Ovary (tissue), 3 donors: ENCODE data around the gene RPS6KL1.

Experiments
- EP300 ChIP-seq: sonication (generic); formaldehyde crosslinking; IDR thresholded peaks from one replicate; pipeline ENCODE4 v1.6.1; 2017; ENCODE audit warnings: antibody characterized with exemption
- TF ChIP-seq, protein P1 (sequence below), 3 donors: fragments of 450-650 bp in 2 of 3; fragments of 200-600 bp in 1 of 3; IDR thresholded peaks; one replicate each; pipeline versions ENCODE4 v1.5.1 to v1.8.0; 2016 to 2022; ENCODE audit warnings: antibody characterized with exemption in 3 of 3, mild to moderate bottlenecking in 1 of 3
- donor health status: DM: no; HTN: no; CAD: no.

DNA sequence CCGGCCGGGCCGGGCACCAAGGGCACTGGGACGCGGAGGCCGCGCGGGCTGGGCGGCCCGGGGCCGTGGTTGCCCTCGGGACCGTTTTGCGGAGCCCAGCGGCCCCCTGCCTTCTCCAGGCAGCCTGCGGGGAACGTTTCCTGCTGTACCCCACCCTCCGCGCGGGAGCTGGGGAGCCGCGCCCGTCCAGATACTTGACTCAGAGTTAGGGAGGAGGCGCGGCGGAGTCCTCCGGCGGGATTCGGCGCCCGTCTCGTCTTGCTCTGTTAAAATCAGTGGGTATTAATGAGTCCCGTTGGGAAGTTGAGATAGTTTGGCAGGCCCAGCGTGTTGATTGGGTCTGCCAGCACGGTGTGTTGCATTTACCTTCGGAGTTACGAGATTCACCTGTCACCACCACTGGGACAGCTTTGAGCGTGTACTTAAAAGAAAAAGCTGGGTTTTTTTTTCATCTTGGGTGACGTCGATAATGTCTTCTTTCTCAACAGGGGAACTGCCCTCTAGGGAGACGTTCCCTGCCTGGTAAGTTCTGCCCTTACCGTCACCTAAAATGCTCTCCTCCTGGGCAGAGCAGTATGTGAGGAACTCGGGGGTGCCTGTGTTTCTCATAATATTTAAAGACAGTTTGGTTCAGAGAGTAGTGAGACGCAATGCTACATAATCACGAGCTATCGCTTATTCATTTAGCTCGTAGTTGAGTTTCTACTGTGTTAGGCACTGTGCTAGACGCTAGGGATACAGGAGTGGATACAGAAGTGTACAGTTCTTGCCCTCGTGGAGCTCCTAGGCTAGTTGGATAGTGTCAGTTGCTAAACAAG, 40.7 kb downstream of the RPS6KL1 start:
- TF ChIP-seq, protein P1, sequence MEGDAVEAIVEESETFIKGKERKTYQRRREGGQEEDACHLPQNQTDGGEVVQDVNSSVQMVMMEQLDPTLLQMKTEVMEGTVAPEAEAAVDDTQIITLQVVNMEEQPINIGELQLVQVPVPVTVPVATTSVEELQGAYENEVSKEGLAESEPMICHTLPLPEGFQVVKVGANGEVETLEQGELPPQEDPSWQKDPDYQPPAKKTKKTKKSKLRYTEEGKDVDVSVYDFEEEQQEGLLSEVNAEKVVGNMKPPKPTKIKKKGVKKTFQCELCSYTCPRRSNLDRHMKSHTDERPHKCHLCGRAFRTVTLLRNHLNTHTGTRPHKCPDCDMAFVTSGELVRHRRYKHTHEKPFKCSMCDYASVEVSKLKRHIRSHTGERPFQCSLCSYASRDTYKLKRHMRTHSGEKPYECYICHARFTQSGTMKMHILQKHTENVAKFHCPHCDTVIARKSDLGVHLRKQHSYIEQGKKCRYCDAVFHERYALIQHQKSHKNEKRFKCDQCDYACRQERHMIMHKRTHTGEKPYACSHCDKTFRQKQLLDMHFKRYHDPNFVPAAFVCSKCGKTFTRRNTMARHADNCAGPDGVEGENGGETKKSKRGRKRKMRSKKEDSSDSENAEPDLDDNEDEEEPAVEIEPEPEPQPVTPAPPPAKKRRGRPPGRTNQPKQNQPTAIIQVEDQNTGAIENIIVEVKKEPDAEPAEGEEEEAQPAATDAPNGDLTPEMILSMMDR (IDR thresholded peaks at IDR 0.05): no peak
- TF ChIP-seq EP300: no peak
